IPS-20b (cell line): ENCODE measurements around the gene SH3PXD2B.
A peak's percentile ranks its signal among the peaks of the same experiment; 100 is the strongest.

Source experiments
- H3K27ac ChIP-seq: one replicate; pipeline ENCODE4 v1.5.1; 2013; ENCODE audit warnings: low read length
- H3K27me3 ChIP-seq: 2 replicates; pipeline ENCODE4 v1.6.1; 2013; ENCODE audit warnings: mild to moderate bottlenecking, low read length, inconsistent platforms; ENCODE audit not compliant: insufficient read depth
- H3K36me3 ChIP-seq: 2 replicates; pipeline ENCODE4 v1.6.1; 2013; ENCODE audit warnings: low read depth, mild to moderate bottlenecking, inconsistent platforms, low read length, moderate library complexity; ENCODE audit not compliant: insufficient read depth
- H3K4me1 ChIP-seq: 2 replicates; pipeline ENCODE4 v1.6.1; 2013; ENCODE audit warnings: mild to moderate bottlenecking, control low read depth, inconsistent platforms, low read length, moderate library complexity; ENCODE audit not compliant: insufficient read depth
- H3K4me3 ChIP-seq: 2 replicates; pipeline ENCODE4 v1.5.1; 2013; ENCODE audit warnings: mild to moderate bottlenecking, low read length, inconsistent platforms
- H3K9ac ChIP-seq: 2 replicates; pipeline ENCODE4 v1.6.1; 2013; ENCODE audit warnings: low read depth, mild to moderate bottlenecking, inconsistent platforms, low read length, moderate library complexity
- H3K9me3 ChIP-seq: 2 replicates; pipeline ENCODE4 v1.6.1; 2013; ENCODE audit warnings: mild to moderate bottlenecking, low read depth, low read length, inconsistent platforms; ENCODE audit not compliant: insufficient read depth

SH3PXD2B gene

DNA sequence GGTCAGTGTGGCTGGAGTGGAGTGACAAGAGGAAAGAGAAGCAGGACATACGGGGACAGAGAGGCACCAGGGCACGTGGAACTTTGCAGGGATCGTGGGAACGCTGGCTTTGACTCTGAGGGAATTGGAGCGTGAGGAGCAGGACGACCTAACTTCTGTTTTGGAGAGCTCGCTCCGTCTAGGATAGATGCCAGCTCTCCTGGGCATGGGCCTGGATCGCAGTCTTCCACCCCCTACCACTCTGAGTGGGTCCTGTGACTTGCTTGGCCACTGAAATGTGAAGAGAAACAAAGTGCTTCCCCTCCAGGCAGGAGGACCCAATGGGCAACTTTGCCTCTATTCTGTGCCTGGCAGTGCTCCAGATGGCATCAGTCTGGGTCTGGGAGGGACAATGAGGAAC lies 8.7 kb upstream of the SH3PXD2B start:
- no peak overlapping the region for H3K9ac ChIP-seq

DNA sequence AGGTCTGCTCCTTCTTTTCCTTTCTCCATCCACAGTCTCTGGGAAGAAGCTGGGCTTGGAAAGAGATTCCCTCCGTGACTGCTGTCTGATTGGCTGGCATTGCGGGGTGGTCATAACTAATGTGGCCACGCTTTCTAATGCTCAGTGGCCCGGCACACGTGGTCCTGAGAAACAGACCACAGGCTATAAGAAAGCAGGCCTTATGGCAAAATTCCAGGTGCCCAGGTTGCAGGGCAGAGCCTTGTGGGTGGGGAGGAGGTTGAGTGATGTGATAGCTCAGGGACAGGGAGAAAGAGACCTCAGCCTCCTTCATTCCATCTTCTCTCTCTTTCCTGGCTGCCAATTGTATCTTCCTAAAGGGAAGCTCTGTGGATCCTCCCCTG lies 5.4 kb upstream of the SH3PXD2B start:
- H3K4me3 ChIP-seq, result no peak overlapping the region
- no peak overlapping the region for H3K9ac ChIP-seq
- H3K9me3 ChIP-seq, result peaks cover 5% of the 10 kb centered on the region; the same call in 1 of the 2 replicates
- H3K36me3 ChIP-seq, result no peaks in the 10 kb centered on the region
- peaks cover 15% of the 10 kb centered on the region for H3K4me1 ChIP-seq
- peaks cover 16% of the 10 kb centered on the region for H3K27me3 ChIP-seq
- no peak overlapping the region for H3K27ac ChIP-seq

More for the DNA sequence above, 8.7 kb upstream of the SH3PXD2B start:
- Histone ChIP-seq H3K36me3 (no peaks in the 10 kb centered on the region), H3K27ac (no peak overlapping the region), H3K4me1 (0 out of 2 replicates have a peak, but pooled peaks cover 3% of the 10 kb centered on the region), H3K9me3 (peaks cover 5% of the 10 kb centered on the region; the same call in 1 of the 2 replicates), H3K4me3 (no peak overlapping the region), H3K27me3 (peaks cover 16% of the 10 kb centered on the region)

DNA sequence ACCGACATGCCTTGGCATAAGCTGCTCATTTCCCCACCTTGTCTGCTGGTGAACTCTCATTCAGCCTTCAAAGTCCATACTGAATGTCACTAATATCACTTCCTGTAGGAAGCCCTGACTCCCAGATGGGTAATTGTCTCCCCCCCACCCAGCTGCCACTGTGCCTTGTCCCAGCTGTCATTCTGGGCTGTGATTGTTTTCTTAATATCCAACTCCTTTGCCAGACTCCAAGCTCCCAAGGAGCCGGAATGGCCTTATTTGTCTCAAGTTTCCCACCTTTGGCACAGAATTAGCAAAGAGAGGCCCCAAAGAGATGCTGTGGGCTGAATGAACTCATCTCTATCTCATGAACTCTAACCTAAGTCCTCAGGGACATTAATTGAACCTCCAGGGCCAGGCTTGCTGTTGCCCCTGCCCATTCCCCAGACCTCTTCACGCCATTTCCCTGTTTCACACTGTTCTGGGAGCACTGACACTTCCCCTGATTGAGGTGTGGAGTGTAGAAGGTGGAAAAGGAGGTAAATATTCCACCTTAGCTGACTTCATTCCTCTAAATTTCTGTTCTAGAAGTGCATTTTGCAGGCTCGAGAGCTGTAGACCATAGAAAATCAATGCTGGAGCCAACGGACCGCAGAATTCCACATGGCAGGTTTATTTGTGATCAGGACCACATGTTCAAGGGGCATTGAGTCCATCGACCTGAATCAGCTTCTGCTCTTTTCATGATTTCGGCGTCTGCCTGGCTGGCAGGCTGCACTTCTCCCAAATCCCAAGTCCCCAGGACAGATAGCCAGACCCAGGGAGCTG lies 4.9 kb upstream of the SH3PXD2B start:
- no peaks in the 10 kb centered on the region for H3K36me3 ChIP-seq
- peaks cover 17% of the 10 kb centered on the region for H3K4me1 ChIP-seq
- H3K27ac ChIP-seq, result no peak overlapping the region
- peaks cover 4% of the 10 kb centered on the region; the same call in 1 of the 2 replicates for H3K9me3 ChIP-seq
- H3K27me3 ChIP-seq, result peaks cover 16% of the 10 kb centered on the region
- H3K9ac ChIP-seq, result no peak overlapping the region
- H3K4me3 ChIP-seq, result no peak overlapping the region

DNA sequence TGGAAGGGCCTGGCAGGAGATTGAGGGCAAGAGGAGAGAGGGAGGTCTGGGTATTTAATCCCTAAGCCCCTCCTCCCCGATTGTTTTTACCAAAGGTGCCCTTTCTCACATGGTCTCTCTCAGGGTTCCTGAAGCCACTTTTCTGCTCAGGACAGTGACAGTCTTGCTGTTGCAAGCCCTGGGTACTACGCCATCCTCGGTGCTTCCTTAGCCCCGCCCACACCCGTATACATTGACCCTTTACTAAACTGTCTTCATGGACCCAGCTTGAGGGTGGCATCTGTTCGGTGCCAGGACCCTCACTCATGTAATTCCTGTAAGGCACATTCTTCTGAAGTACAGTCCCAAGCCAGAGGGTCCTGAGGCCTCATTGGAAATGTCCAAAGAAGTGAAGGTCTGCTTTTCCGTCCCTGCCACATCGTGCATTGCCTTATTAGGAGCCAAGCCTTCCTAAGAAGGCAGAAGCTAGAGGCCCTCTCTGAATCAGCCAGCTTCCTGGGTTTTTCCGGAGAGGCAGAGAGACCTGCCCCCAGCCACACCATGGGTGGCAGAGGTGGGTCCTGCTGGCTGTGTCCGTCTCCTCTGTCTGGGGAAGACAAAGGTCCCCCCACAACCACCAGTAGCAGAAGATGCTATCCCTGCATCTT lies 1.9 kb upstream of the SH3PXD2B start:
- H3K9me3 ChIP-seq, result no peaks in the 10 kb centered on the region
- no peak overlapping the region for H3K4me3 ChIP-seq
- H3K9ac ChIP-seq, result no peak overlapping the region
- H3K36me3 ChIP-seq, result no peaks in the 10 kb centered on the region
- H3K27ac ChIP-seq, result no peak overlapping the region
- H3K4me1 ChIP-seq, result peaks cover 20% of the 10 kb centered on the region
- H3K27me3 ChIP-seq, result peaks cover 10% of the 10 kb centered on the region; the same call in 1 of the 2 replicates

DNA sequence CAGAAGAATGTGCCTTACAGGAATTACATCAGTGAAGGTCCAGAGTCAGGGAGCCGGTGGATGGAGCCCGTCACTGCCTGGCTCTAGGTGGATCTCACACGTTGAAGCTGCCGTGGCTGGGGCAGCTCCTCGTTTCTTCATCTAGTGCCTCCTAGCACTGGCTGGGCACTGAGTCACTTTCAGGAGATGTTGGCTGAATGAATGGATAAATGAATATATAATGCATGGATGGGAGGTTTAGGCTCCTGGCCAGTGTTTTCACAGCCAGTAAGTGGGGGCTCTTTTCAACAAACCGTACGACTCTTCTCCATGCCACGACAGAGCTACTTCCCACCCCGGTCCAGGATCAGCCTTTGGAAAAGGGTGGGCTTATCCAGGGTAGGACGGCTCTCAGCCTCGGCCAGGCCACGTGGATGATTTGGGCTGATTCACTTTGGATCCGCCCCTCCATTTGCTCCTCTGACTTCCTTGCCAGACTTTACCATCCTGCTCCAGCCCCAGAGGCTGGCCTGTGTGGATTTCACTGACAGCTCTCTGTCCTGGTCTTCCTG lies 1.3 kb upstream of the SH3PXD2B start:
- peaks cover 18% of the 10 kb centered on the region for H3K4me1 ChIP-seq
- no peaks in the 10 kb centered on the region for H3K9me3 ChIP-seq
- H3K27ac ChIP-seq, result no peak overlapping the region
- peak overlapping the region; percentile 80; the same call in 1 of the 2 replicates for H3K4me3 ChIP-seq
- H3K36me3 ChIP-seq, result no peaks in the 10 kb centered on the region
- peaks cover 10% of the 10 kb centered on the region; the same call in 1 of the 2 replicates for H3K27me3 ChIP-seq
- H3K9ac ChIP-seq, result no peak overlapping the region; the same call in 1 of the 2 replicates

DNA sequence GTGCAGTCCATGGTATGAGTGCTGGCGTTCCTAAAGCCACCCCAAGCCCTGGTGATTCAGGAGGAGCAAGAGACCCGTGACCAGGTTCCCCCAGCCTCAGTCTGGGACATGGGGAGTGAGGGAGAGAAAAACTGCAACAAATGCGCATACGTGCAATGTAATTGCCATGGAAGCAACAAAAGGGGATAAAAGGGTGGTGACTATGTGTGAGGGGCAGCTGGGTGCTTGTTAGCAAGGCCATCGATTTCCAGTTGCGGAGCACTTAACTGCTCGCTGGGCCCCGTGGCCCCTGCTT lies 709 bp upstream of the SH3PXD2B start:
- peak overlapping the region; percentile 76; the same call in 1 of the 2 replicates for H3K9ac ChIP-seq

DNA sequence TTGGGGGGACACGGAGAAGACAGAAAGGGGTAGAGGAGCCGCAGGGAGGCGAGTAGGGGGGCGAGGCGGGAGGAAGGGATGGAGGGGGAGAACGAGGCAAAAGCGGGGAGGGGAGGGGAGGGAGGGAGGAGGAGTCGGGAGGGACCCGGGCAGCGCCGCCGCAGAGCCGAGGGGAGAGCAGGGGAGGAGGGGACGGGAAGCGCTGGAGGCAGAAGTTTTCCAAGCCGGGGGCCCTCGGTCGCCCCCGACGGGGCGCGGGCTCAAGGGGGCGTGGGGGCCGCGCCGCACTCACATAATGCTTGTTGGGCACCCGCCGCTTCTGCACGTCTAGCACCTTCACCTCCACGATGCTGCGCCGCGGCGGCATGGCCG lies 353 bp downstream of the SH3PXD2B start:
- H3K27me3 ChIP-seq, result peaks cover 1% of the 10 kb centered on the region; the same call in 1 of the 2 replicates
- H3K4me1 ChIP-seq, result peaks cover 17% of the 10 kb centered on the region
- no peak overlapping the region for H3K27ac ChIP-seq
- H3K9ac ChIP-seq, result peak overlapping the region; percentile 94; the same call in 1 of the 2 replicates
- H3K36me3 ChIP-seq, result peaks cover 11% of the 10 kb centered on the region; the same call in 1 of the 2 replicates
- peak overlapping the region; percentile 92 for H3K4me3 ChIP-seq
- H3K9me3 ChIP-seq, result no peaks in the 10 kb centered on the region

More for the DNA sequence above, 709 bp upstream of the SH3PXD2B start:
- Histone ChIP-seq H3K4me3 (peak overlapping the region; percentile 80), H3K4me1 (peaks cover 17% of the 10 kb centered on the region), H3K36me3 (0 out of 2 replicates have a peak, but pooled peaks cover under 1% of the 10 kb centered on the region), H3K27me3 (peaks cover 10% of the 10 kb centered on the region; the same call in 1 of the 2 replicates), H3K9me3 (no peaks in the 10 kb centered on the region), H3K27ac (no peak overlapping the region)

DNA sequence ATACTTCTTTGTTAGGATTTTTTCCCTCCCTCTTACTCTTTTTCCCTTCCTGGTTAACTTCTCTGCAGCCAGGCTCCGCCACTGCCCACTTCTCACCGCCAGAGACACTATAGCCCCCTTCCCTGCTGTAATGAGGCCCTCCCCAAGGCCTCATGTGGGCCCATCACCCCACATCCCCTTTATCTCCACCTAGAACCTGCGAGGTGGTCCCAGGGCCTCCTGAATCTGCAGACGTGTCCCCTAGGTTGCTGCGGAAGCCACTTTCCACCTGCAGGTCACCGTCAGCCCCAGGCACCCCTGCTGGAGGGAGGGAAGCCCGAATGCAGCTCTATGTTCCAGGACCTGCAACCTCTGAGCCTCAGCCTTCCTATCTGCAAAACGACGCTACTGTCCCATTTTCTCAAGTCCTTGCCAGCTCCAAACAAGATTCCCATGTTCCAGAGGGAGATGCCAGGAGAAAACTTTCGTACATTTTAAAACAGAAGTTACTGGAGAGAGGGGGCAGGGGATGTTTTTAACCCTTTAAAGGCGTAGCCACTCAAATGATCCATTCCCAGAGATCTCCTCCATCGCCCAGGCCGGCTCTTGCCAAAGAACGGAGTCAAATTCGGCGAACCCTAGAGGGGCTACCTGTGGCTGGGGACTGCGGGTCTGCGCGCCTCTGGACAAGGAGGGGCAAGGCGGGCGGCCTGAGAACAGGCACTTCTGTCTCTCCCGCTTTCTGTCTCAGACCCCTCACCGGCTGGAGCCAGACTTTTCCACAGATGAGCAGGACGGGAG lies 929 bp downstream of the SH3PXD2B start:
- H3K9ac ChIP-seq, result peak overlapping the region; percentile 94
- H3K4me1 ChIP-seq, result peaks cover 17% of the 10 kb centered on the region
- H3K27ac ChIP-seq, result peak overlapping the region; percentile 92
- peak overlapping the region; percentile 92 for H3K4me3 ChIP-seq
- no peaks in the 10 kb centered on the region for H3K9me3 ChIP-seq
- no peaks in the 10 kb centered on the region; the same call in 1 of the 2 replicates for H3K27me3 ChIP-seq
- H3K36me3 ChIP-seq, result peaks cover 14% of the 10 kb centered on the region; the same call in 1 of the 2 replicates

DNA sequence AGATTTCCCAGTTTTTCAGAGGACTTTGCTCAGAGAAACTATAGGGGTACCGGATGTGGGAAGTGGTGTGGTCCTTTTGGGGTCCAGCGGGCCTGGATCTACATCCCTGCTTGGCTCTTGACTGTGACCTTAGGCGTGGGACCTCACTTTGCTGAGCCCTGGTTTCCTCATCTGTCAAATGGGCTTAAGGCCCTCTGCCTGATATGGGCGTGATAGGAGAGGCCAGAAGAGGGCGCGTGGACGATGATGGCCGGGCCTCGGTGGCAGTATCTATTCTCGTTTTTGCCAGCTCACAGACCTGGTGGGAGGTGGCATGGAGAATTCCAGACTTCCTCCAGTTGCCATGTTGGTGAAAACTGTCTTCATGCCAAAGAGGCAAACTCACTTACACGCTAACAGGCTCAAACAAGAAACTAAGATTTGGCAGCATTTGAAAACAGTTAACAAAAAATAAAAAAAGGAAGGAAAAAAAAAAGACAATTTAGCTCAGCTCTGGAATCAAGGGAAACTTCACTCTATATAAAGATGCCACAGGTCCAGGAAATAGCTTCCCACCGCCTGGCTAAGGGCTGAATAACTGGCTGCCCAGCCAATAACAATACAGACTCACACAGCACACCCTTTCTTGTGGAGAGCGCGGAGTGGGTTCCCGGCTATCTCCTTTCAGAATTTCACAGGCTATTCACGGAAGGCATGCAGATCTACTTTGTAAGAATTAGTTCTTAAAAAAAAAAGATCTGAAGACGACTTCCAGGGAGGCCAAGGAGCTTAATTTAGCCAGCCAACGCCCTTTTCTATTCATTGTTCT lies 1.7 kb downstream of the SH3PXD2B start:
- peak overlapping the region; percentile 94; the same call in 1 of the 2 replicates for H3K9ac ChIP-seq
- peaks cover 17% of the 10 kb centered on the region; the same call in 1 of the 2 replicates for H3K36me3 ChIP-seq
- H3K4me3 ChIP-seq, result peak overlapping the region; percentile 92
- peak overlapping the region; percentile 46 for H3K27ac ChIP-seq
- peaks cover 17% of the 10 kb centered on the region for H3K4me1 ChIP-seq
- H3K27me3 ChIP-seq, result no peaks in the 10 kb centered on the region; the same call in 1 of the 2 replicates
- no peaks in the 10 kb centered on the region for H3K9me3 ChIP-seq

DNA sequence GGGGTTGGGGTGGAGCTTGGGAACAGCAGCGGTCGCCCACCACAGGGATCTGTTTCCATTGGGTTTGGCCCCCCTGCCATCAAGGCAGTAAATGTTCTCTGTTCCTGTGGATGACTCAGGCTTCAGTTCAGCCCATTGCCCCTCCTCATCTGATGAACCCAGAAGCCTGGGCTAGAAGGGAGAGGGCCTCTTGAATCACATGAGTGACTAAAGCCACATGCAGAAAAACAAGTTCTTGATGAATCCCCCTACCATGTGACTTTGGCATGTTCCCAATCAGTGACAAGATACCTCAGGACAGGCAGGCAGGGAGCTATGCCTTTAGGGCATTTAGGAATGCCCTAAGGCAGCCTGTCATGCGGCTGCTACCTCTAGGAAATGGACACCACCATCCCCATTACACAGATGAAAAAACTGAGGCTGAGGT lies 2.5 kb downstream of the SH3PXD2B start:
- Histone ChIP-seq H3K27me3 (no peaks in the 10 kb centered on the region; the same call in 1 of the 2 replicates), H3K4me3 (no peak overlapping the region; the same call in 1 of the 2 replicates), H3K4me1 (peaks cover 18% of the 10 kb centered on the region), H3K9ac (no peak overlapping the region), H3K9me3 (no peaks in the 10 kb centered on the region), H3K36me3 (peaks cover 17% of the 10 kb centered on the region; the same call in 1 of the 2 replicates), H3K27ac (no peak overlapping the region)
